T-helper 2 cell treated with Interferon-gamma antibody and Interleukin-4, amounts not matched to agents 100 ng/mL and 5 ng/mL, for 36 hours (primary cell): ENCODE results near the gene BMS1. TPM values are rescaled to one million over a fixed set of nuclear protein-coding genes. Genes with fewer than 3 reads are reported as not detected.
"Not testable (repeated sequence)": the region's sequence is repeated elsewhere in the genome, so short reads cannot be mapped to it uniquely, and the experiment has no call there.

Experiments used
- intact Hi-C: fragments of 100-400 bp; cut with micrococcal nuclease; formaldehyde crosslinking; loops from one replicate; pipeline ENCODE4 v1.15.1; 2023
- total RNA-seq: library from RNA; stranded (reverse); gene quantifications from 2 replicates; pipeline ENCODE4 v1.2.3, GENCODE V29; 2022

Gene BMS1
- total RNA-seq = 20.9 and 21.0 TPM in 2 replicates

- intact Hi-C loops = loop anchor here (1.0 to 2.0 kb wide), 6 partner anchors 30 to 866 kb away; partner anchors contain the start of genes CSGALNACT2, ZNF32 and ZNF33B
Observed at GRCh38 chr10:42782446-42783180, at the start of gene BMS1. Gene BMS1, plus strand, starts transcription at chr10:42782795. Its CDS starts 1,600 bp downstream, at chr10:42784395.

- intact Hi-C loops = no loop called here
Observed at GRCh38 chr10:42734536-42734935, 48.1 kb upstream of the BMS1 start.

- intact Hi-C loops = no loop called here
Observed at GRCh38 chr10:42738679-42739078, 43.9 kb upstream of the BMS1 start.

- intact Hi-C loops = not testable (repeated sequence)
Observed at GRCh38 chr10:42741536-42741935, 41.1 kb upstream of the BMS1 start.

GRCh38 chr10:42743697-42744096 lies 38.9 kb upstream of the BMS1 start:
- intact Hi-C loops = no loop called here

- intact Hi-C loops = no loop called here
Observed at GRCh38 chr10:42744134-42744701, 38.4 kb upstream of the BMS1 start.

- intact Hi-C loops = loop anchor here (1.0 to 10.0 kb wide), 4 partner anchors 30 to 709 kb away; partner anchors contain the start of gene BMS1
Observed at GRCh38 chr10:42753126-42753506, 29.5 kb upstream of the BMS1 start.

GRCh38 chr10:42753507-42754154 lies 29.0 kb upstream of the BMS1 start:
- intact Hi-C loops = loop anchor here (1.0 to 10.0 kb wide), 4 partner anchors 29 to 709 kb away; partner anchors contain the start of gene BMS1

GRCh38 chr10:42754155-42755027 lies 28.2 kb upstream of the BMS1 start:
- intact Hi-C loops = loop anchor here (5.0 to 10.0 kb wide), 2 partner anchors 200 to 708 kb away; no protein-coding TSS in a partner anchor

GRCh38 chr10:42755028-42755451 lies 27.6 kb upstream of the BMS1 start:
- intact Hi-C loops = loop anchor here (10.0 kb wide), 1 partner anchor 200 kb away; no protein-coding TSS in a partner anchor

GRCh38 chr10:42755556-42756093 lies 27.0 kb upstream of the BMS1 start:
- intact Hi-C loops = loop anchor here (10.0 kb wide), 1 partner anchor 201 kb away; no protein-coding TSS in a partner anchor

GRCh38 chr10:42767906-42768305 lies 14.7 kb upstream of the BMS1 start:
- intact Hi-C loops = no loop called here

- intact Hi-C loops = no loop called here
Observed at GRCh38 chr10:42768581-42769152, 13.9 kb upstream of the BMS1 start.

GRCh38 chr10:42769173-42769572 lies 13.4 kb upstream of the BMS1 start:
- intact Hi-C loops = no loop called here

- intact Hi-C loops = no loop called here
Observed at GRCh38 chr10:42769673-42770072, 12.9 kb upstream of the BMS1 start.

- intact Hi-C loops = no loop called here
Observed at GRCh38 chr10:42776681-42777080, 5.9 kb upstream of the BMS1 start.

GRCh38 chr10:42780456-42780855 lies 2.1 kb upstream of the BMS1 start:
- intact Hi-C loops = no loop called here

- intact Hi-C loops = loop anchor here (1.0 to 2.0 kb wide), 6 partner anchors 29 to 867 kb away; partner anchors contain the start of genes CSGALNACT2, ZNF32 and ZNF33B
Observed at GRCh38 chr10:42781893-42782445, 626 bp upstream of the BMS1 start.

GRCh38 chr10:42783181-42783549 lies 570 bp downstream of the BMS1 start:
- intact Hi-C loops = loop anchor here (2.0 kb wide), 3 partner anchors 30 to 866 kb away; partner anchors contain the start of genes CSGALNACT2 and ZNF32

- intact Hi-C loops = no loop called here
Observed at GRCh38 chr10:42785759-42786158, 3.2 kb downstream of the BMS1 start.
